Mesendoderm (in vitro differentiated cells): ENCODE results near the gene CCDC69.

ENCODE experiments used
- DNase-seq: peaks from one replicate; pipeline ENCODE4 v3.0.0; 2013
- H2AK5ac ChIP-seq: 2 replicates; pipeline ENCODE4 v1.6.1; 2013; ENCODE audit warnings: low read length, inconsistent platforms
- H2BK120ac ChIP-seq: 2 replicates; pipeline ENCODE4 v1.6.1; 2013; ENCODE audit warnings: low read depth, mild to moderate bottlenecking, low read length, moderate library complexity, mixed read lengths
- H2BK15ac ChIP-seq: replicated peaks from 2 replicates; pipeline ENCODE4 v1.6.1; 2013; ENCODE audit warnings: low read depth, mild to moderate bottlenecking, moderate library complexity
- H2BK5ac ChIP-seq: 2 replicates; pipeline ENCODE4 v1.6.1; 2013; ENCODE audit warnings: low read length, inconsistent platforms
- H3K18ac ChIP-seq: 2 replicates; pipeline ENCODE4 v1.6.1; 2013; ENCODE audit warnings: mild to moderate bottlenecking, low read length, mixed read lengths
- H3K23ac ChIP-seq: one replicate; pipeline ENCODE4 v1.6.1; 2013; ENCODE audit warnings: low read length
- H3K27ac ChIP-seq: 2 replicates; pipeline ENCODE4 v1.5.1; 2013; ENCODE audit warnings: low read depth, mild to moderate bottlenecking, inconsistent platforms, low read length, moderate library complexity
- H3K27me3 ChIP-seq: 2 replicates; pipeline ENCODE4 v1.6.1; 2013; ENCODE audit warnings: low read length, control low read depth, mild to moderate bottlenecking, inconsistent platforms; ENCODE audit not compliant: insufficient read depth, poor library complexity
- H3K36me3 ChIP-seq: 2 replicates; pipeline ENCODE4 v1.6.1; 2013; ENCODE audit warnings: low read length, inconsistent platforms; ENCODE audit not compliant: control insufficient read depth, insufficient read depth
- H3K4ac ChIP-seq: one replicate; pipeline ENCODE4 v1.6.1; 2013; ENCODE audit warnings: low read depth, mild to moderate bottlenecking, low read length, moderate library complexity
- H3K4me1 ChIP-seq: 2 replicates; pipeline ENCODE4 v1.6.1; 2013; ENCODE audit warnings: low read depth, low read length, inconsistent platforms; ENCODE audit not compliant: control insufficient read depth
- H3K4me2 ChIP-seq: 2 replicates; pipeline ENCODE4 v1.6.1; 2013; ENCODE audit warnings: low read length
- H3K4me3 ChIP-seq: 2 replicates; pipeline ENCODE4 v1.5.1; 2013; ENCODE audit warnings: mild to moderate bottlenecking, low read length
- H3K56ac ChIP-seq: one replicate; pipeline ENCODE4 v1.6.1; 2013; ENCODE audit warnings: low read length
- H3K79me1 ChIP-seq: 2 replicates; pipeline ENCODE4 v1.6.1; 2013; ENCODE audit warnings: low read length, inconsistent platforms
- H3K79me2 ChIP-seq: 2 replicates; pipeline ENCODE4 v1.6.1; 2013; ENCODE audit warnings: mild to moderate bottlenecking, low read length; ENCODE audit not compliant: control insufficient read depth, insufficient read depth
- H3K9ac ChIP-seq: 2 replicates; pipeline ENCODE4 v1.6.1; 2013; ENCODE audit warnings: low read length, inconsistent platforms
- H4K5ac ChIP-seq: one replicate; pipeline ENCODE4 v1.6.1; 2013; ENCODE audit warnings: low read length
- H4K8ac ChIP-seq: one replicate; pipeline ENCODE4 v1.6.1; 2013; ENCODE audit warnings: low read depth, mild to moderate bottlenecking, control low read depth, low read length, moderate library complexity
- WGBS: extraction: QIAGEN DNeasy Blood & Tissue Kit; methylation state at CpG from one replicate; pipeline ENCODE4 v1.1.7; 2013; ENCODE audit warnings: low lambda C conversion rate, missing lambda C conversion rate; ENCODE audit not compliant: insufficient coverage; ENCODE audit errors: extremely low coverage; 5-methylcytosine and 5-hydroxymethylcytosine counted together

CCDC69 gene

GRCh38 chr5:151219138-151219537, 4.8 kb downstream of the CCDC69 start:
- Histone ChIP-seq H2BK5ac (no peak overlapping the region), H3K79me1 (no peaks in the 10 kb centered on the region), H3K4me3 (no peak overlapping the region), H4K8ac (no peak overlapping the region), H3K9ac (no peak overlapping the region), H3K56ac (no peak overlapping the region), H3K27me3 (no peaks in the 10 kb centered on the region), H3K4me1 (peaks cover 2% of the 10 kb centered on the region), H2AK5ac (no peak overlapping the region), H3K4ac (no peak overlapping the region), H2BK120ac (no peak overlapping the region), H3K36me3 (no peaks in the 10 kb centered on the region), H2BK15ac (no peak overlapping the region), H3K4me2 (no peak overlapping the region), H4K5ac (no peak overlapping the region), H3K79me2 (no peaks in the 10 kb centered on the region), H3K23ac (peak overlapping the region; percentile 37), H3K27ac (no peak overlapping the region), H3K18ac (no peak overlapping the region)
- no peak for DNase-seq
- no CpG with 5 or more reads among the region's 9 CpGs for WGBS

GRCh38 chr5:151218177-151218576, 5.7 kb downstream of the CCDC69 start:
- H3K36me3 ChIP-seq, result no peaks in the 10 kb centered on the region
- no peak overlapping the region for H3K23ac ChIP-seq
- no peak overlapping the region for H4K8ac ChIP-seq
- no peak overlapping the region for H3K4me2 ChIP-seq
- no peaks in the 10 kb centered on the region for H3K27me3 ChIP-seq
- H3K18ac ChIP-seq, result no peak overlapping the region
- no CpG with 5 or more reads among the region's 6 CpGs for WGBS
- H3K79me2 ChIP-seq, result no peaks in the 10 kb centered on the region
- H4K5ac ChIP-seq, result no peak overlapping the region
- no peak overlapping the region for H3K27ac ChIP-seq
- no peak overlapping the region for H2AK5ac ChIP-seq
- H3K79me1 ChIP-seq, result no peaks in the 10 kb centered on the region
- H3K56ac ChIP-seq, result no peak overlapping the region
- no peak overlapping the region for H2BK120ac ChIP-seq
- no peak overlapping the region for H2BK5ac ChIP-seq
- no peak overlapping the region for H3K9ac ChIP-seq
- H2BK15ac ChIP-seq, result no peak overlapping the region
- H3K4ac ChIP-seq, result no peak overlapping the region
- H3K4me3 ChIP-seq, result no peak overlapping the region
- no peak for DNase-seq
- peaks cover 3% of the 10 kb centered on the region for H3K4me1 ChIP-seq

- no peak overlapping the region for H3K9ac ChIP-seq
- no peak overlapping the region for H3K56ac ChIP-seq
- no peak overlapping the region for H4K5ac ChIP-seq
- H3K4me1 ChIP-seq, result peaks cover 3% of the 10 kb centered on the region
- H3K4ac ChIP-seq, result no peak overlapping the region
- no peak overlapping the region for H2BK5ac ChIP-seq
- H3K36me3 ChIP-seq, result no peaks in the 10 kb centered on the region
- H2AK5ac ChIP-seq, result no peak overlapping the region
- H3K18ac ChIP-seq, result no peak overlapping the region
- no peak overlapping the region for H3K4me3 ChIP-seq
- DNase-seq, result no peak
- no peaks in the 10 kb centered on the region for H3K79me2 ChIP-seq
- no peak overlapping the region for H4K8ac ChIP-seq
- H3K4me2 ChIP-seq, result no peak overlapping the region
- no peak overlapping the region for H2BK120ac ChIP-seq
- H2BK15ac ChIP-seq, result no peak overlapping the region
- no CpG with 5 or more reads among the region's 5 CpGs for WGBS
- no peak overlapping the region for H3K27ac ChIP-seq
- H3K27me3 ChIP-seq, result no peaks in the 10 kb centered on the region
- H3K79me1 ChIP-seq, result no peaks in the 10 kb centered on the region
- H3K23ac ChIP-seq, result no peak overlapping the region
Observed at GRCh38 chr5:151216781-151217180, 7.1 kb downstream of the CCDC69 start.

- Histone ChIP-seq H3K23ac (no peak overlapping the region), H3K4me2 (no peak overlapping the region), H3K36me3 (no peaks in the 10 kb centered on the region), H2BK5ac (no peak overlapping the region), H3K18ac (no peak overlapping the region), H4K8ac (no peak overlapping the region), H3K27ac (no peak overlapping the region), H3K56ac (no peak overlapping the region), H3K9ac (no peak overlapping the region), H3K27me3 (no peaks in the 10 kb centered on the region), H2BK120ac (no peak overlapping the region), H2BK15ac (no peak overlapping the region), H3K79me1 (no peaks in the 10 kb centered on the region), H3K79me2 (no peaks in the 10 kb centered on the region), H2AK5ac (no peak overlapping the region), H3K4me1 (peaks cover 3% of the 10 kb centered on the region), H4K5ac (no peak overlapping the region), H3K4me3 (no peak overlapping the region), H3K4ac (no peak overlapping the region)
- no peak for DNase-seq
- no CpG with 5 or more reads among the region's 2 CpGs for WGBS
Observed at GRCh38 chr5:151215546-151215880, 8.4 kb downstream of the CCDC69 start.

- Histone ChIP-seq H3K4me3 (no peak overlapping the region), H3K36me3 (no peaks in the 10 kb centered on the region), H2AK5ac (no peak overlapping the region), H2BK5ac (no peak overlapping the region), H3K27me3 (no peaks in the 10 kb centered on the region), H4K5ac (no peak overlapping the region), H3K56ac (no peak overlapping the region), H3K18ac (no peak overlapping the region), H2BK15ac (no peak overlapping the region), H3K4ac (no peak overlapping the region), H3K23ac (no peak overlapping the region), H3K27ac (no peak overlapping the region), H4K8ac (no peak overlapping the region), H3K9ac (no peak overlapping the region), H3K79me1 (no peaks in the 10 kb centered on the region), H2BK120ac (no peak overlapping the region), H3K79me2 (no peaks in the 10 kb centered on the region), H3K4me1 (peaks cover 3% of the 10 kb centered on the region), H3K4me2 (no peak overlapping the region)
- WGBS, result no CpG with 5 or more reads among the region's 10 CpGs
- DNase-seq, result no peak
Observed at GRCh38 chr5:151214614-151215545, 9.0 kb downstream of the CCDC69 start.
